GM18508 (cell line): ENCODE data around the gene SMCO1.
A peak's percentile ranks its signal among the peaks of the same experiment; 100 is the strongest.
"Not testable (repeated sequence)": the region's sequence is repeated elsewhere in the genome, so short reads cannot be mapped to it uniquely, and the experiment has no call there.

Experiments used
- ATAC-seq: cut with Tn5 transposase; IDR thresholded peaks from one replicate; pipeline ENCODE4 v1.9.1; 2021; ENCODE audit warnings: moderate number of reproducible peaks; ENCODE audit not compliant: insufficient read depth, unreplicated experiment

Gene SMCO1

GRCh38 chr3:196524527-196524926 lies 9.4 kb upstream of the SMCO1 start:
- ATAC-seq, result no peak

GRCh38 chr3:196523841-196524240 lies 8.7 kb upstream of the SMCO1 start:
- ATAC-seq, result no peak

GRCh38 chr3:196521291-196521690 lies 6.1 kb upstream of the SMCO1 start:
- not testable (repeated sequence) for ATAC-seq

DNA sequence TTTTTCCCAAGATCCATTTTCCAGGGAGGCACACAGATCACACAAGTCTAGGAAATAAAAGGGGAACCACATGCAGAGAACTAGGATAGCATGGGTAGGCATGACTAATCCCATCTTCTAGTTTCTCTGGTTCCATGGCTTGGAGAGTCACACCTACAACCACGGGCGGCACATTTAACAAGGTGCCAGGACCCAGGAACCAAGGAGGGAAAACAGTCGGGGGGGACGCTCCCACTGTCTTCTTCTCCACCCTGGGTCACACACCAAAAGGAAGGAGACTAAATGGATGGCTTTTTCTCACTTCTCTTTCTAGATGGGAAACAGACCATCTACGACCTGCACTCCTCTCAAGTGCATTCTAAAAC lies 4.6 kb upstream of the SMCO1 start:
- no peak for ATAC-seq

DNA sequence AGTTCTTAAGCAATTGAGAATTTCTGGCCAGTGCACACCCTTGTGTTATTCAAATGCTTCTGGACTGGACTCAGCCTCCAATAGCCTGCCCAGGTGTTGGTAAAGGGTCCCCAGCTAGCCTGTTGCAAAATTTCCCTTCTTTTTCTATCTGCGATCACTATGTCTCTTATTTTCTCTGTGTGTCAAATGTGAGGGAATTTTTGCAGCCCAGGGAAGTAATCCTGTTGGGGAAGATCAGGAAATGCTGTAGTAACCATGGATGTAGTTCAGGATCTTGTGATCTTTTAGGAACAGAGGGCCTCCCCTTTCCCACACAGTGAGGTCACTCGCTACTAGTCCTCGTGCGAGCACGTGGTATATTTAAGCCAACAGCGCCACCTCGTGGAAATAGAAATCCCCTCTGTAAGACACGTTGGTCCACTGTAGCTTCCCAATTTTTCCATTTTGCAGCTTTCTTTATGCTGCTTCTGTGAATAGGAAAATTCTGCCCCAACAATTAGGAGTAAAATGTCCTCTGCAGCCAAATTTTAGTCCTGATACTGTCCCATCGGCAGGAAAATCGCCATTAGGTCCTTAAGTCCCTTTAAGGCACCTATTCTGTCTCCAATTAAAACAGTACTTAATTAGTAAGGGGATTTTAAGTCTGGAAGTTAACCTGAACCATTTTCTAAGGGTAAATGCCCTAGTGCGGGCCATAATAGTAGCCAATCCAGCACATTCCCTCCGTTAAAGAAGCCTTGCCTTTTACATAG lies 4.0 kb upstream of the SMCO1 start:
- ATAC-seq, result no peak

GRCh38 chr3:196517919-196518318 lies 2.8 kb upstream of the SMCO1 start:
- ATAC-seq, result no peak

DNA sequence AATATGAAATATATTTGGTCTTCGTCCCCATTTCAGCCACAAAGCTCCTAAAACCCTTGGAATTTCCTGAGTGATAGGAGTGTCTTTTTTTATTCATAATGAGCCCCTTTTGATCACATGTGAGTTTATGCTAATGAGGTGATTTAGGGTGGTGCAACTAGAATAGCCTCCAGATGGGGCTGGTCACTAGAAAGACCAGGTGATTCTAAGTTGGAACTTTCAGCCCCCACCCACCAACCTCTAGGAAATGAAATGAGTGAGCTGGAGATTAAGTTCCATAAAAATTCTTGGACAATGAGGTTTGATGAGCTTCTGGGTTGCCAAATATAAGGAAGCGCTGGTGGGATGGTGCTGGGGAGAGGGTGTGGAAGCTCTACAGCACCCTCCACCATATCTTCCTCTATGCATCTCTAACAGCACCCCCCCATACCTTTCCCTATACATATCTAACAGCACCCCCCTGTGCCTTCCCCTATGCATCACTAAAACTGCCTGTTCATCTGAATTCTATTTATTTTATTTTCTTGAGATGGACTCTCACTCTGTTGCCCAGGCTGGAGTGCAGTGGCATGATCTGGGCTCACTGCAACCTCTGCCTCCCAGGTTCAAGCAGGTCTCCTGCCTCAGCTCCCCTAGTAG lies 2.1 kb upstream of the SMCO1 start:
- no peak for ATAC-seq

DNA sequence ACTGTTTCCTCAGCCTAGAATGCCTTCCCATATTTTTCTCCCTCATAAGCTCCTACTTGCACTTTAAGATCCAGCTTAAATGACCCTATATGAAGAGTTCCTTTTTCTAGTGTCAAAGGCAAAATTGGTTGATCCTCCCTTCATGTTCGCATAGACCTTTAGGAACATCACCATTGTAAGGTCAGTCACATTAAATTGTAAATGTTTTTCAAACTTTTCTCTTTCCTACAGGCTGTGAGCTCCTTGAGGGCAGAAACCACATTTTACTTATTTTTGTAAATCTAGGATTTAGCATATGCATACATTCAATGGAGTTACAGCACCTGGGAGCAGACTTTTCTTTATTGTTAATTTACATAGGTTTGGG lies 813 bp downstream of the SMCO1 start:
- no peak for ATAC-seq

- ATAC-seq, result no peak
Measured at GRCh38 chr3:196513697-196514349, 1.3 kb downstream of the SMCO1 start.

DNA sequence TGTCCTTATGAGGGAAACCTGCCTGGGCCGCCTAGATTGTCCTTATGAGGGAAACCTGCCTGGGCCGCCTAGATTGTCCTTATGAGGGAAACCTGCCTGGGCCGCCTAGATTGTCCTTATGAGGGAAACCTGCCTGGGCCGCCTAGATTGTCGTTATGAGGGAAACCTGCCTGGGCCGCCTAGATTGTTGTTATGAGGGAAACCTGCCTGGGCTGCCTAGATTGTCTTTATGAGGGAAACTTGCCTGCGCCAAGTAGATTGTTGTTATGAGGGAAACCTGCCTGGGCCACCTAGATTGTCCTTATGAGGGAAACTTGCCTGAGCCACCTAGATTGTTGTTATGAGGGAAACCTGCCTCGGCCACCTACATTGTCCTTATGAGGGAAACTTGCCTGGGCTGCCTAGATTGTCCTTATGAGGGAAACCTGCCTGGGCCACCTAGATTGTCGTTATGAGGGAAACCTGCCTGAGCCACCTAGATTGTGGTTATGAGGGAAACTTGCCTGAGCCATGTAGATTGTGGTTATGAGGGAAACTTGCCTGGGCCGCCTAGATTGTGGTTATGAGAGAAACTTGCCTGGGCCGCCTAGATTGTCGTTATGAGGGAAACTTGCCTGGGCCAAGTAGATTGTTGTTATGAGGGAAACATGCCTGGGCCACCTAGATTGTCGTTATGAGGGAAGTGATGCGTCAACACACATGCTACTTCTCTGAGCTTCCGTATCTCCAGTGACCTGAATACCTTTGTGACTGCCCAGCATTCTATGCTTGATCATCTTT lies 3.3 kb downstream of the SMCO1 start:
- ATAC-seq, result not testable (repeated sequence)

DNA sequence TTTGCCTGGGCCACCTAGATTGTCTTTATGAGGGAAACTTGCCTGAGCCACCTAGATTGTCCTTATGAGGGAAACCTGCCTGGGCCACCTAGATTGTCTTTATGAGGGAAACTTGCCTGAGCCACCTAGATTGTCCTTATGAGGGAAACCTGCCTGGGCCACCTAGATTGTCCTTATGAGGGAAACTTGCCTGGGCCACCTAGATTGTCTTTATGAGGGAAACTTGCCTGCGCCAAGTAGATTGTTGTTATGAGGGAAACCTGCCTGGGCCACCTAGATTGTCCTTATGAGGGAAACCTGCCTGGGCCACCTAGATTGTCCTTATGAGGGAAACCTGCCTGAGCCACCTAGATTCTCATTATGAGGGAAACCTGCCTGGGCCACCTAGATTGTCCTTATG lies 4.0 kb downstream of the SMCO1 start:
- ATAC-seq, result not testable (repeated sequence)

DNA sequence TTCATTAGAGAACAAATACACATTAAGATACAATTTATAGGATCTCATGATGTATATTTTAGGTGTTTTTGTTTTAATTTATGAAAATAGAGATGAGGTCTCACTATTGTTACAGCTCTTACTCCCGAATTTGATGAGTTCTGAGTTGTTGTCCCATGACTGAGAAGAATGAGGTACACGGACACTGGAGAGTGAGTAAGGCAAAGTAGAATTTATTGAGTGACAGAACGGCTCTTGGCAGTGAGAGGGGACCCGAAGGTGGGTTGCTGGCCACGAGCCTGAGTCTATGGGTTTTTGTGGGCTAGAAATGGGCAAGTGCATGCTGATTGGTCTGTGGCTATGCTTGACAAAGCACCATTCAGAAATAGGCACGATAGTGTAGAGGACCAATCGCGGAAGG lies 8.5 kb downstream of the SMCO1 start:
- no peak for ATAC-seq

GRCh38 chr3:196504556-196504955 lies 10.6 kb downstream of the SMCO1 start:
- ATAC-seq, result no peak

GRCh38 chr3:196504077-196504398 lies 11.1 kb downstream of the SMCO1 start:
- ATAC-seq, result not testable (repeated sequence)

DNA sequence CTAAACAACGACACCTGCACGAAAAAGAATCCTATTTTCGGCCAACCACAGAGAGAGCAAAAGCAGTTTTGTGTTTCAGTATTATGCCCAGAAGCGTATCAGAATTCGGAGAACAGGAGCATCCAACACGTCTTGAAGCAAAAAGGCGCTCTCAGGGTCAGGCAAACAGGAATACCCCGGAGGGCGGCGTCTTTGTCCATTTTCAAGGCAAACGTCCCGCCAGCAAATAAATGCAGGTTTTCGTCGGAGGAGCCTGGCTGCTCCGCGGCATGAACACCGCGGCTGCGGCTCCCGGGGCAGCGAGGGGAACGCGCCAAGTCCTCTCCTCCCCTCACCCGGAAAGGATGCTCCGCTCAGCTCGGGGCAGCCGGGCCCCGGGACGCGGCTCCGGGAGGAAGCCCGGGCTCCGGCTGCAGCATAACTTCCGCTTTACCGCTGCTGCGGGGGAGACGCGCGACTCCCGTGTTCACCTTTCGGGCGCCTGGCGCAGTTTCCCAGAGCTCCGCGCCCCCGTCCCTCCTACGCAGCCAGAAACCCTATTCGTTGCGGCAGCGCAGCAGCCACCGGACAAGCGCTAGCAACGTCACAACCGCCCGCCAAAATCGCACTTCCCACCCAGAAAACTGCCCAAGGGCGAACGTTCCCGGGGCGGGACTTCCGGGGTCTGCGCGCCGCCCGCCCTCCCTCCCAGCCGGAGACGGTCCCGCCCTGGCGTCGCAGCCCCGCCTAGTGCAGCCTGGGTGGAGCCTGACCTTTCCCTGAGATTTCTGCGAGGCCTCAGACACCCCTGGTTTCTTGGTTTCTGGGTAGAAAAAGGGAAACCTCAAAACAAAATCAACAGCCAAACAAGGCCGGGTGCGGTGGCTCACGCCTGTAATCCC lies 11.7 kb downstream of the SMCO1 start, which contains the start of gene RNF168:
RNF168 (minus strand) TSS at position 573 of the 881 bp plus-strand sequence. CDS start 595 bp downstream, outside the sequence.
- peak; percentile 69 for ATAC-seq

DNA sequence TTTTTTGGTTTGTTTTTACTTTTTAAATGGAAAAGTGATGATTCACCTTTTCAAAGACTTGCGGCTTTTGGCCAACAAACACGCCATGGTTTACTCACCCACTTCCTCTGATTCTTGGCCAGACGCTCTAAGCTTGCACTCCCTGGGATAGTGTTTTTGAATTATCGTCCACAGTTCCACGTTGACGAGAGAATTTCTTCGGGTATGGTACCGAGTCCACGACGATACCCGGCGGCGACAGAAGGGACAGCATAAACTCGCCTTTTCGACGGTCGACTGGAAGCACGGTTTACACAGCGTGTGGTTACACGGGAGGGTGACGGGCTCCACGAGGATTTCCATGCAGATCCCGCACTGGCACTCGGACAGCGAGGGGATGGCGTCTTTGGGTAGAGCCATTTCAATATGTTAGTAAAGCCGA lies 12.4 kb downstream of the SMCO1 start:
- no peak for ATAC-seq

DNA sequence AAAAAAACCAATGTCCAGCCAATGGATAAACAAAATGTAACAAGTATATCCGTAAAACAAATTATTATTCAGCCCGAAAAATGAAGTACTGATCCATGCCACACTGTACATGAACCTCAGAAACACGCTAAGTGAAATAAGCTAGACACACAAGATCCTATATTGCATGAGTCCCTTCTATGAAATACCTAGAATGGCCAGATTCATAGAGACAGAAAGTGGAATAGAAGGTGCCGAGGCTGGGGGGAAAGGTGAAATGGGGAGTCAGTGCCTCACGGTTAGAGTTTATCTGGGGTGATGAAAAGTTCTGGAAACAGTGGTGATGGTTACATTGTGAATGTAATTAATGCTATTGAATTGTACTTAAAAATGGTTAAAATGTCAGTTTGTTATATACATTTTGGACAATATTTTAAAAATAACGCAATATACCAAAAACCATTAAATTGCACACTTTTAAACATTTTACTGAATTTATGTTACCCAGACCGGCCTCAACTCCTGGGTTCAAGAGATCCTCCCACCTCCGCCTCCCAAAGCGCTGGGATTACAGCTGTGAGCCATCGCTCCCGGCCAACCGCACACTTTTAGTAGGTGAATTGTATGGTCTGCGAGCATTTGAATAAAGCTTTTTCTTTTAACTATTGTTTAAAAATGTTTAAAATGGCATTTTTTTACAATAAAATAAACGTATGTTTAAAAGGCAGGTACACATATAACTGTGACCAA lies 13.7 kb downstream of the SMCO1 start:
- no peak for ATAC-seq

GRCh38 chr3:196499807-196500524 lies 15.2 kb downstream of the SMCO1 start:
- ATAC-seq, result no peak

DNA sequence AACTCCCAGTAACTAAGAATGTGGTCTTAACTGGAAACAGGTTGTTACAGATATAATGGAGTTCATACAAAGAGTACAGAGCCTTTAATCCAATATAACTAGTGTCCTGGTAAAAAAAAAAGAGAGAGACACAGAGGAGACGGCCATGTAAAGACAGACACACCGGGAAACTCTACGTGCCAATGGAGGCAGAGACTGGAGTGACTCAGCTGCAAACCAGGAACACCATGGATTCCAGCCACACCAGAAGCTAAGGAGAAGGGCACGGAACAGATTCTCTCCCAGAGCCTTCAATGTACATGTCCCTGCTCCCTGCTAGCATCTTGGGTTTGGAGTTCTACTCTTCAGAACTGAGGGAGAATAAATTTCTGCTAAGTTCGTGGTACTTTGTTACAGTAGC lies 16.1 kb downstream of the SMCO1 start:
- no peak for ATAC-seq
